GM10266 (cell line): ENCODE results near the gene TECPR1.

Experiments used
- DNase-seq: peaks from one replicate; pipeline ENCODE4 v3.0.0; 2012; ENCODE audit errors: extremely low spot score
- TF ChIP-seq, protein P1 (sequence below): IDR thresholded peaks from 2 replicates; pipeline ENCODE4 v1.5.1; 2012; ENCODE audit warnings: mild to moderate bottlenecking, low read depth; ENCODE audit not compliant: control insufficient read depth, insufficient read depth; ENCODE audit errors: missing control alignments

TECPR1 gene

DNA sequence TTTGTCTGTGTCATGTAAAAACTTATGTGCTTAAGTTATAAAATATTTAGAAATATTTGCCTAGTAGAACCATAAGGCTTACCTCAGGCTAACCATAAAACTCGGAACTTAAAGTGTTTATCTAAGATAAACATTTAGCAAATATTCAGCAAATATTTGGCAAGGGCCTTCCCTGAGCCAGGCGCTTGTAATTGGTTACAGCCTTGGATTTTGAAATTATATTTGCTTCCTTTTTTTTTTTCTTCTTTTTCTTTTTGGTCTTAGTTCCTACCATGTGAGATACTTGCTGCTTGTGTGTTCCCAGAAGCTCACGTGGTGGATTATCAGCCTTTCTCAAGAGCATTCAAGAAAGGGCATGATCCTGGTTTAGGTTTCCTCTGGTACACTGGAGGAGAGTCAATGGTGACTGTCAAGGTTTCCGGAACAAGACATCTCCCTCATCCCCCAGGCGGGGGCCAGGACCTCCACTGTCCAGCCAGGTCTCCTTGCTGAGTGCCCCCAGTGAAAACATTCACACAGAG lies 24.3 kb upstream of the TECPR1 start:
- no peak for DNase-seq

DNA sequence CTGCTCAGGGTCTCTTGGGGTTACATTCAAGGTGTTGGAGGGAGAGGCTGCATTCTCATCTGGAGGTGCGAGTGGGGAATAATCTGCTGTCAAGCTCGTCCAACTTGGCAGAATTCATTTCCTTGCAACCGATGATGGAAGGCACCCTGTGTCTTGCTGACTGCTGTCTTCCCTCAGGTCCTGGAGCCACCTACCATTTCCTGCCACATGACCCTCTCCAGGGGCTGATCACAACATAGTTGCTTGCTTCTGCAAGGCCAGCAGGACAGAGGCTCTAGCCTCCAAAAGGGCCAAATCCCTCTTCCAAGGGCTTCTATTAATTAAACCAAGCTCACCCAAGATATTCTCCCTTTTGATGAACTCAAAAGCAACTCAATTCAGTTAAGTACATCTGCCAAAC lies 15.3 kb upstream of the TECPR1 start:
- DNase-seq, result no peak
- TF ChIP-seq, protein P1, sequence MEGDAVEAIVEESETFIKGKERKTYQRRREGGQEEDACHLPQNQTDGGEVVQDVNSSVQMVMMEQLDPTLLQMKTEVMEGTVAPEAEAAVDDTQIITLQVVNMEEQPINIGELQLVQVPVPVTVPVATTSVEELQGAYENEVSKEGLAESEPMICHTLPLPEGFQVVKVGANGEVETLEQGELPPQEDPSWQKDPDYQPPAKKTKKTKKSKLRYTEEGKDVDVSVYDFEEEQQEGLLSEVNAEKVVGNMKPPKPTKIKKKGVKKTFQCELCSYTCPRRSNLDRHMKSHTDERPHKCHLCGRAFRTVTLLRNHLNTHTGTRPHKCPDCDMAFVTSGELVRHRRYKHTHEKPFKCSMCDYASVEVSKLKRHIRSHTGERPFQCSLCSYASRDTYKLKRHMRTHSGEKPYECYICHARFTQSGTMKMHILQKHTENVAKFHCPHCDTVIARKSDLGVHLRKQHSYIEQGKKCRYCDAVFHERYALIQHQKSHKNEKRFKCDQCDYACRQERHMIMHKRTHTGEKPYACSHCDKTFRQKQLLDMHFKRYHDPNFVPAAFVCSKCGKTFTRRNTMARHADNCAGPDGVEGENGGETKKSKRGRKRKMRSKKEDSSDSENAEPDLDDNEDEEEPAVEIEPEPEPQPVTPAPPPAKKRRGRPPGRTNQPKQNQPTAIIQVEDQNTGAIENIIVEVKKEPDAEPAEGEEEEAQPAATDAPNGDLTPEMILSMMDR, result no peak

More for the DNA sequence above, 24.3 kb upstream of the TECPR1 start:
- TF ChIP-seq, protein P1, result no peak

DNA sequence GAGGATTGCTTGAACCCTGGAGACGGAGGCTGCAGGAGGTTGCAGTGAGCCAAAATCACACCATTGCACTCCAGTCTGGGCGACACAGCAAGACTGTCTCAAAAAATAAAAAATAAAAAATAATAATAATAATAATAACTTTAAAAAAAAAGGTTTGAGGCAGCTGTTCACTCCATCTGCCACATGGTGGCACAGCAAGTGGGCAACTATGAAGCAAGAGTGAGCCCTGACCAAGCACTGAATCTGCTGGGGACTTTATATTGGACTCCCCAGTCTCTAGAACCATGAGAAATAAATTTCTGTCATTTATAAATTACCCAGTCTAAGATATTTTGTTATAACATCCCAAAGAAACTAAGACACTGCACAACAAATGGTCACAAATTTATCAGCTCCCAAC lies 14.8 kb upstream of the TECPR1 start:
- TF ChIP-seq, protein P1, result peak; percentile 11
- DNase-seq, result no peak

DNA sequence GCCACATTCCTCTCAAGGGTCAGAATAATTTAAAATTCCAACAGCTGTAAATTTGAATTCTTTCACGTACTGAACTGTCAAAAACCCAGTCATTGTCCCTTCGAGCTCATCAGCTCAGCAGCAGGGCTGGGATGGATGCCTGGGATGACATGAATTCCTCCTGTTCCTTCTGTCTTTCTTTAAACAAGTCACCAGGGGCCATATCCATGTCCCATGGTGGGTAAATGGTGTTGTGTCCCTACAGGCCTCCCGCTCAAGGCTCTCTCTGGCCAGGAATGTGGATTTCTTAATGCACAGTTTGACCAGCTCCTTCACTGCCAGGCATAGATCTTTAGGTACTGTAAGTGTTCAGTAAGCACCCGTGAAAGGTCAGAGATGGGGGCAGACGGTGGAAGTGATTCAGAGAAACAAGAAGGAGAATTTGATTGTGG lies 13.8 kb upstream of the TECPR1 start:
- TF ChIP-seq, protein P1, result no peak
- DNase-seq, result no peak

DNA sequence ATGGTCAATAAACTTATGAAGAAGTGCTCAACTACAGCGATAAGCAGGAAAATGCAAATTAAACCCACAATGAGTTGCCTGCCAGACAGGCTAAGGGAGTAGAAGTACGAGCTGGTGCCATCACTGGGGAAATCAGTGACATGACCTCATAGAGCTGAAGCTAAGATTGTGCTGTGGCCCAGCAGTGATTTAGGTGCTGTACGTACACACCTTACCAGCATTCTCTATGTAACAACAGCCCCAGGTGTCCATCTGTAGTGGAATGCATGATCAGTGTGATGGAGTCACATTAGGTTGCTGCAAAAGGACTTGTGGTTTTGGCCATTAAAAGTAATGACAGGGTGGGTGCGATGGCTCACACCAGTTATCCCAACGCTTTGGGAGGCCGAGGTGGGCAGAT lies 5.7 kb upstream of the TECPR1 start:
- no peak for DNase-seq

DNA sequence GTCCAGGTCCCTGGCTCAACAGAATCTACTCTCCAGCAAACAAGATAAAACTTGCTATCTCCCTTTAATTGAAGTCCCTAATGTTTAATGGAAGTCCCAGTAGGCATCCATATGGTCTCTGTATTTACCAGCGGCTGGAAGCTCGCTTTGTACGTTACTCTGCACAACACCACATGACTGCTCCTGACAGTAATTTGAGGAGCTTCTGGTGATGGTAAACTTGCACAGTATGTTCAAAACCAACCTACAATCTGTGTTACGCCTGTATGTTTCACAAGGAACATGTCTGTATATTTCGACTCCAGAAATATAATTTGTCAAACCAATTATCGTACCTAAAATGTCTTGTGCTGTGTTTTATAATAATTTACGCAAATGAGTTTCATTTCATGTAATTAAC lies 4.4 kb upstream of the TECPR1 start:
- TF ChIP-seq, protein P1, result no peak
- no peak for DNase-seq

More for the DNA sequence above, 5.7 kb upstream of the TECPR1 start:
- TF ChIP-seq, protein P1, result no peak

DNA sequence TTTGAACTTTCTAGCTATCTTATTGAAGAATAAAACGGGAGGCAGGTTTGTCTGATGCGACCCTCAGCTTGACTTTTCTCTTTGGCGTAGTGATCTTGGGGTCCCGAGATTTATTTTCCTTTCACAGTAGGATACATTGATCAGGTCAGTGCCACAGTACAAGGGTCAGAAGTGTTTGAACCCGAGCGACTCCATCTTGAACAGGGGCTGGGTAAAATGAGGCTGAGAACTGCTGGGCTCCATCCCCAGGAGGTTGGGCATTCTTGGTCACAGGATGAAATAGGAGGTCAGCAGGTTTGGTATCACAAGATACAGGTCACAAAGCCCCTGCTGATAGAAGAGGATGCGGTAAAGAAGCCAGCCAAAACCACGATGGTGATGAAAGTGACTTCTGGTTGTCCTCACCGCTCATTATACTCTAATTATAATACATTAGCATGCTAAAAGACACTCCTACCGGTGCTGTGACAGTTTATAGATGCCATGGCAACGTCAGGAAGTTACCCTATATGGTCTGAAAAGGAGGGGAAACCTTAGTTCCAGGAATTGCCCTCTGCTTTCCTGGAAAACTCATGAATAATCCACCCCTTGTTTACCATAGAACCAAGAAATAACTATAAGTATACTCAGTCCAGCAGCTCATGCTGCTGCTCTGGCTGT lies 3.0 kb upstream of the TECPR1 start:
- DNase-seq, result no peak
- TF ChIP-seq, protein P1, result no peak
